ENCODE results near the gene VSNL1. TPM values are rescaled to one million over a fixed set of nuclear protein-coding genes. Genes with fewer than 3 reads are reported as not detected.
A peak's percentile ranks its signal among the peaks of the same experiment; 100 is the strongest.

The VSNL1 gene
- total RNA-seq, 1 donor from 2014 or later = 6.1 TPM

DNA sequence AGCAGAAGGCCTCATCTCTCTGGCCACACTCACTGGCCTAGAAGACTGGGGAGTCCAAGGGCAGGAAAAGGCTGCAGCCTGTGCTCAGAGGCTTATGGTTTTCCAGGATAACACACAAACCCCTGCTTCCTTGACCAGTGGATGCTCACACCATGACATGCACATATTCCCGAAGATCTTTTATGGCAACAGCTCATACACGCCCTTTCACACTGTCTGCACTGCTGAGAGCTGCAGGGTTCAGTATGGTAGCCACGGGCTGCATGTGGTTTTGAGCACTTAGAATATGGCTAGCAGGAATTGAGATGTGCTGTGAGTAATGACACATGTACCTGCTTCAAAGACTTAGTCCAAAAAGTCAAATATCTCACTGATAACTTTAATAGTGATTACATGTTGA is 95.8 kb downstream of the VSNL1 start:
- Mint-ChIP-seq H3K9me3 (ENCODE audit: unreplicated experiment) (no peaks in the 10 kb centered on the region), H3K4me3 (ENCODE audit: unreplicated experiment) (no peak overlapping the region)

DNA sequence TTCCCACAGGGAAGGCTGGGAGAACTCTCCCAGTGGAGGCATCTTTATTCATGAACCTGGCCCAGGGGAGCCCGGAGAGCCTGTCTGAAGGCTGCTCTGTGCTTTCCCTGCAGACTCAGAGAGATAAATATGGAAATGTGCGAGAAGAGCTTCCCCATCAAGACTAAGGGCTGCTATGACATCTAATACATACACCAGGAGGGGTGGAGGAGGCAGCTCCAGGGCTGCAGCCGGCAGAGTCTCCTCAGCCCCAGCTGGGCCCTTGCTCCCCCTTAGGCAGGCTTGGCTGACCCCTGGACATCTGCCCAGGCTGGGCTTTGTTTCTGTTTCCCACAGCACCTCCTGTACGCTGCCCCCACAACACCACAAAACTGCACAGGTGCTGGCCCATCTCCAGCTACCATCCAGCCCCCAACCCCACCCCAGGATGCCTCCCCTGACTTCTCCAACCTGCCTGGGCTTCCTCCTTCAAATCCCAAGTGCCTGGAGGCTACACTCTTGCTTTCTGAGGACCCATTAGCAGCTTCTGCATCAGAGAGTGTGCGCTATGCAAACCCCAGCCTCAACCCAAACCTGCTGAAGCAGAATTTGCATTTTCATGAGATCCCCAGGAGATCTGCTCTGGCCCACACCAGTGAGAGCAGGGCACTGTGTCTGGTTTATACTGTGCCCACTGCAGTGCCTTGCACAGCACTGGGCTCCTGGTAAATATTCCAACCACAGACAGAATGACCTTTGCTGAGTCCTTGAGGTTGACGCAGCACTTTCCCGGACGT is 96.8 kb downstream of the VSNL1 start:
- Mint-ChIP-seq H3K4me1 (ENCODE audit: low read depth, unreplicated experiment) (peaks cover 20% of the 10 kb centered on the region), H3K27me3 (ENCODE audit: unreplicated experiment) (no peaks in the 10 kb centered on the region), H3K9me3 (ENCODE audit: unreplicated experiment) (no peaks in the 10 kb centered on the region), H3K4me3 (ENCODE audit: unreplicated experiment) (peak overlapping the region; percentile 61), H3K36me3 (ENCODE audit: unreplicated experiment) (peaks cover 6% of the 10 kb centered on the region), H3K27ac (ENCODE audit: unreplicated experiment) (peak overlapping the region; percentile 85)
- peak; percentile 52 for DNase-seq
- TF ChIP-seq CTCF (IDR thresholded peaks at IDR 0.05; ENCODE audit: partially characterized antibody, unreplicated experiment) = no peak

More for the DNA sequence above, 95.8 kb downstream of the VSNL1 start:
- Mint-ChIP-seq H3K27ac (ENCODE audit: unreplicated experiment) (no peak overlapping the region), H3K36me3 (ENCODE audit: unreplicated experiment) (peaks cover 6% of the 10 kb centered on the region), H3K27me3 (ENCODE audit: unreplicated experiment) (no peaks in the 10 kb centered on the region), H3K4me1 (ENCODE audit: low read depth, unreplicated experiment) (peaks cover 20% of the 10 kb centered on the region)
- TF ChIP-seq CTCF (IDR thresholded peaks at IDR 0.05; ENCODE audit: partially characterized antibody, unreplicated experiment) = no peak
- DNase-seq = no peak

GRCh38 chr2:17638196-17638743 is 97.8 kb downstream of the VSNL1 start:
- H3K36me3 Mint-ChIP-seq (ENCODE audit: unreplicated experiment) = peaks cover 6% of the 10 kb centered on the region
- DNase-seq = no peak
- H3K27ac Mint-ChIP-seq (ENCODE audit: unreplicated experiment) = no peak overlapping the region
- H3K4me1 Mint-ChIP-seq (ENCODE audit: low read depth, unreplicated experiment) = peaks cover 20% of the 10 kb centered on the region
- no peaks in the 10 kb centered on the region for H3K9me3 Mint-ChIP-seq (ENCODE audit: unreplicated experiment)
- no peak overlapping the region for H3K4me3 Mint-ChIP-seq (ENCODE audit: unreplicated experiment)
- no peaks in the 10 kb centered on the region for H3K27me3 Mint-ChIP-seq (ENCODE audit: unreplicated experiment)
- TF ChIP-seq CTCF (IDR thresholded peaks at IDR 0.05; ENCODE audit: partially characterized antibody, unreplicated experiment) = no peak

DNA sequence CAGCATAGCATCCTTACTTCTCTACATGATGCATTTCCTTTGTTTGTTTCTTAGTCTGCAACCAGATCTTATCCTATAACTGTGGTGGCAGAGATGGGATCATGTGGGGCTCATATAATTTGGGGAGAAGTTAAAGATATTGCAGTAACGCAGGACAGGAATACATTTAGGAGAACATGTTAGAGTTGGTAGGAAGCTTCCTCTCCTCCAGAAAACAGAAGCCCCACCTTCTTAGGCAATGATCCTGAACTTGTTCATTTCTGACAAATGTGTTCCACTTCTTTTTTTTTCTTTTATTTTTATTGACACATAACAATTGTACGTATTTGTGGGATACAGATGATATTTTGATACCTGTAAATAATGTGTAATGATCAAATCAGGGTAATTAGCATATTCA is 99.9 kb downstream of the VSNL1 start:
- H3K4me1 Mint-ChIP-seq (ENCODE audit: low read depth, unreplicated experiment) = peaks cover 16% of the 10 kb centered on the region
- no peaks in the 10 kb centered on the region for H3K36me3 Mint-ChIP-seq (ENCODE audit: unreplicated experiment)
- no peak for TF ChIP-seq CTCF (IDR thresholded peaks at IDR 0.05; ENCODE audit: partially characterized antibody, unreplicated experiment)
- no peak for DNase-seq
- peaks cover 1% of the 10 kb centered on the region for H3K9me3 Mint-ChIP-seq (ENCODE audit: unreplicated experiment)
- no peaks in the 10 kb centered on the region for H3K27me3 Mint-ChIP-seq (ENCODE audit: unreplicated experiment)
- no peak overlapping the region for H3K27ac Mint-ChIP-seq (ENCODE audit: unreplicated experiment)
- no peak overlapping the region for H3K4me3 Mint-ChIP-seq (ENCODE audit: unreplicated experiment)

- Mint-ChIP-seq H3K4me3 (ENCODE audit: unreplicated experiment) (no peak overlapping the region), H3K4me1 (ENCODE audit: low read depth, unreplicated experiment) (peaks cover 3% of the 10 kb centered on the region), H3K27ac (ENCODE audit: unreplicated experiment) (no peak overlapping the region), H3K36me3 (ENCODE audit: unreplicated experiment) (no peaks in the 10 kb centered on the region), H3K9me3 (ENCODE audit: unreplicated experiment) (peaks cover 1% of the 10 kb centered on the region), H3K27me3 (ENCODE audit: unreplicated experiment) (no peaks in the 10 kb centered on the region)
- DNase-seq = no peak
- TF ChIP-seq CTCF (IDR thresholded peaks at IDR 0.05; ENCODE audit: partially characterized antibody, unreplicated experiment) = no peak
These were observed 102.6 kb downstream of the VSNL1 start for GRCh38 chr2:17643031-17643615.
